SIG-M5 treated with dmso at 0.1 percent for 504 hours (cell line): Measurements from ENCODE around the gene ADAMTS7.
"Not testable (repeated sequence)": the region's sequence is repeated elsewhere in the genome, so short reads cannot be mapped to it uniquely, and the experiment has no call there.

ENCODE experiments used
- DNase-seq: peaks from one replicate; lab custom pipeline; 2025; ENCODE audit not compliant: unreplicated experiment; lab: John Stamatoyannopoulos, UW

The ADAMTS7 gene

GRCh38 chr15:78755900-78756591, 55.2 kb downstream of the ADAMTS7 start:
- DNase-seq: not testable (repeated sequence)

GRCh38 chr15:78754637-78755280, 56.5 kb downstream of the ADAMTS7 start:
- not testable (repeated sequence) for DNase-seq

GRCh38 chr15:78753751-78754535, 57.3 kb downstream of the ADAMTS7 start:
- DNase-seq: not testable (repeated sequence)

- DNase-seq: not testable (repeated sequence)
Observed at GRCh38 chr15:78753359-78753659, 58.0 kb downstream of the ADAMTS7 start.

GRCh38 chr15:78752492-78753358, 58.5 kb downstream of the ADAMTS7 start:
- no peak for DNase-seq

- no peak for DNase-seq
Observed at GRCh38 chr15:78751602-78751979, 59.7 kb downstream of the ADAMTS7 start.

GRCh38 chr15:78750974-78751601, 60.2 kb downstream of the ADAMTS7 start:
- DNase-seq: peak; percentile 73

GRCh38 chr15:78750566-78750965, 60.7 kb downstream of the ADAMTS7 start:
- DNase-seq: no peak

GRCh38 chr15:78749831-78750230, 61.4 kb downstream of the ADAMTS7 start:
- no peak for DNase-seq

- not testable (repeated sequence) for DNase-seq
Observed at GRCh38 chr15:78747877-78748276, 63.4 kb downstream of the ADAMTS7 start.

- peak; percentile 12 for DNase-seq
Observed at GRCh38 chr15:78741674-78742073, 69.6 kb downstream of the ADAMTS7 start.

GRCh38 chr15:78740904-78741274, 70.4 kb downstream of the ADAMTS7 start:
- no peak for DNase-seq

GRCh38 chr15:78739996-78740903, 71.0 kb downstream of the ADAMTS7 start:
- peak; percentile 60 for DNase-seq

- no peak for DNase-seq
Observed at GRCh38 chr15:78739206-78739605, 72.1 kb downstream of the ADAMTS7 start.

- DNase-seq: peak; percentile 26
Observed at GRCh38 chr15:78737931-78738558, 73.2 kb downstream of the ADAMTS7 start.

- DNase-seq: no peak
Observed at GRCh38 chr15:78737187-78737820, 74.0 kb downstream of the ADAMTS7 start.

GRCh38 chr15:78736286-78736685, 75.0 kb downstream of the ADAMTS7 start:
- not testable (repeated sequence) for DNase-seq

GRCh38 chr15:78734451-78735064, 76.7 kb downstream of the ADAMTS7 start:
- DNase-seq: no peak
